ENCODE measurements around the gene SLC38A8. TPM values are rescaled to one million over a fixed set of nuclear protein-coding genes. Genes with fewer than 3 reads are reported as not detected.

Gene SLC38A8
- total RNA-seq, 4 donors from 2014 or later = not detected

DNA sequence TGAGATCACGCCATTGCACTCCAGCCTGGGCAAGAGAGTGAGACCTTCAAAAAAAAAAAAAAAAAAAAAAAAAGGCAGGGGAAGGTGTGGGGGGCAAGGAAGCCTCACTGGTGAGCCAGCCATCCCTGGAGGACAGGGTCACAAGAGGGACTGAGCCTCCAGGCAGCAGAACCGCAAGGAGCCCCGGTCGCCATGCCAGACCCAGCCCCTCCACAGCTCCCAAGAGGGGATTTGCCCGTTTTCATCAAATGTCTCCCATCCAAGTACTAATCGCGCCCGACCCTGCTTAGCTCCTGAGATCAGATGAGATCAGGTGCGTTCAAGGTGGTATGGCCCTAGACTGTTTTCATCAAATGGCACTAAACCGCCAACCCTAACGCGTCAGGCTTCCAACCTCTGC is 2.9 kb downstream of the SLC38A8 start:
- TF ChIP-seq, protein P1, sequence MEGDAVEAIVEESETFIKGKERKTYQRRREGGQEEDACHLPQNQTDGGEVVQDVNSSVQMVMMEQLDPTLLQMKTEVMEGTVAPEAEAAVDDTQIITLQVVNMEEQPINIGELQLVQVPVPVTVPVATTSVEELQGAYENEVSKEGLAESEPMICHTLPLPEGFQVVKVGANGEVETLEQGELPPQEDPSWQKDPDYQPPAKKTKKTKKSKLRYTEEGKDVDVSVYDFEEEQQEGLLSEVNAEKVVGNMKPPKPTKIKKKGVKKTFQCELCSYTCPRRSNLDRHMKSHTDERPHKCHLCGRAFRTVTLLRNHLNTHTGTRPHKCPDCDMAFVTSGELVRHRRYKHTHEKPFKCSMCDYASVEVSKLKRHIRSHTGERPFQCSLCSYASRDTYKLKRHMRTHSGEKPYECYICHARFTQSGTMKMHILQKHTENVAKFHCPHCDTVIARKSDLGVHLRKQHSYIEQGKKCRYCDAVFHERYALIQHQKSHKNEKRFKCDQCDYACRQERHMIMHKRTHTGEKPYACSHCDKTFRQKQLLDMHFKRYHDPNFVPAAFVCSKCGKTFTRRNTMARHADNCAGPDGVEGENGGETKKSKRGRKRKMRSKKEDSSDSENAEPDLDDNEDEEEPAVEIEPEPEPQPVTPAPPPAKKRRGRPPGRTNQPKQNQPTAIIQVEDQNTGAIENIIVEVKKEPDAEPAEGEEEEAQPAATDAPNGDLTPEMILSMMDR (IDR thresholded peaks at IDR 0.05) = no peak
- no peak for TF ChIP-seq EP300 (IDR thresholded peaks at IDR 0.05)
- Histone ChIP-seq H3K4me1 (peaks cover 9% of the 10 kb centered on the region), H3K27ac (no peak overlapping the region), H3K4me3 (no peak overlapping the region), H3K9me3 (peaks cover 5% of the 10 kb centered on the region), H3K36me3 (no peaks in the 10 kb centered on the region), H3K27me3 (peaks cover 35% of the 10 kb centered on the region)
- WGBS = 87% methylated on average over 12 of the region's 12 CpGs
- DNase-seq (ENCODE audit: low spot score in 2 of 2) = no peak

DNA sequence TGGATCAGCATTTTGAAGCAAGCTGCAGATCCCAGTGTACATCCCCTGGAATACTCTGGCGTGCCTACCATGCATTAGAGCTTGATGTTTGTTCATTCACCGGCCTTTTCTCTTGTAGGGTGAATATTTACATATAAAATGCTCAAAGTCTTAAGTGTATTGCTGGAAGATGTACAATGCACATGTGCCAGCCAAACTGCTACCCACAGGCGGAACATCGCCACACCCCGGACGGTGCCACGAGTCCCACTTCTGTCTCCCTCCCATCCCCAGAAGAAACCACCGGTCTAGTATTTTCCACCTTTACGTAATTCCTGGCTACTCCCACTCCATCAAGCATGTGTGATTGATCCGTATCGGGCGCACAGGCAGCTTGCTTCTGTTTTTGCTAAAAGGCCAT is 4.1 kb downstream of the SLC38A8 start:
- Histone ChIP-seq H3K9me3 (peaks cover 5% of the 10 kb centered on the region), H3K4me1 (peaks cover 7% of the 10 kb centered on the region), H3K27me3 (peaks cover 28% of the 10 kb centered on the region), H3K36me3 (no peaks in the 10 kb centered on the region), H3K27ac (no peak overlapping the region), H3K4me3 (no peak overlapping the region)
- TF ChIP-seq POLR2A (IDR thresholded peaks at IDR 0.05) = no peak
- TF ChIP-seq, protein P1 (IDR thresholded peaks at IDR 0.05) = no peak
- TF ChIP-seq POLR2AphosphoS5 (IDR thresholded peaks at IDR 0.05) = no peak
- TF ChIP-seq EP300 (IDR thresholded peaks at IDR 0.05) = no peak
- no peak for DNase-seq (ENCODE audit: low spot score in 2 of 2)
- WGBS = 77% methylated on average over 12 of the region's 12 CpGs

DNA sequence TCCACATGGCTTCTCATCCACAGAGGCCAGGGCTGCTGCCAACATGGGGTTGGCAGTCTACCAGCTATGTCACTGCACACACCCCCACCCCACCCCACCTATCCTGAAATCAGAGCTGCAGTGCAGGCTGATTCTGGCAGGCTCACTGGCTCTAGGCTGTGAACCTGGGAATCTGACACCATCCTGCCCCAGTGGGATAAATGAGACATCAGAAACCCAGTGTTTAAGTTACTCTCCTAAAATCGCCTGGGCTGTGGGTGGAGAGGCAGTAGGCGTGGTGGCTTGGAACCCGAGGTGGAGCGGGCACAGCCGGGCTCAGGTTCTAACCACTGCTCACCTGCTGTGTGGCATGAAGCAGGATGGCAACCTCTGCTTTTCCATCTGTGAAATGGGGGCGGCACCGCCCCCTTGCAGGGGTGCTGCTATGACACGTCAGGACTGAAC is 5.6 kb downstream of the SLC38A8 start:
- H3K27ac ChIP-seq = no peak overlapping the region
- no peak for DNase-seq (ENCODE audit: low spot score in 2 of 2)
- 48% methylated on average over 8 of the region's 8 CpGs for WGBS
- H3K36me3 ChIP-seq = no peaks in the 10 kb centered on the region
- no peak overlapping the region for H3K4me3 ChIP-seq
- H3K9me3 ChIP-seq = peaks cover 5% of the 10 kb centered on the region
- no peaks in the 10 kb centered on the region for H3K4me1 ChIP-seq
- peaks cover 18% of the 10 kb centered on the region for H3K27me3 ChIP-seq
- TF ChIP-seq POLR2A (IDR thresholded peaks at IDR 0.05) (no peak), POLR2AphosphoS5 (IDR thresholded peaks at IDR 0.05) (no peak)
- TF ChIP-seq, protein P1 (IDR thresholded peaks at IDR 0.05) = no peak

DNA sequence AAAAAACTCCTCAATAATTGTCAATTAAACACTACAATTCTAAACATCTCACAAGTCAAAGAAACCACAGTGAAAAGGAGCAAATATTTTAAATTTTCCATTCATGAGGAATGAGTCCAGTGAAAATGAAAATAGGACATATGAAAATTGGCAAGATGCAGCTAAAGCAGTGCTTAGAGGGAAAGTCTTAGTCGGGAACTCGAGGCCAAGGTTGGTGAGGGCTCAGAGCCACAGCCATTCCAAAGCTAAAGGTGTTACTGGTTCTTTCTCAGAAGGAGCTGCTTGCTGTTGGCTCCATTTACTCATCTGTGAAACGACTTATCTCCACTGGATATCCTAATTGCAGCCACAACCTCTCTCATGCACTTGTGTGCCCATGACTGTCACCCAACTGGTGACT is 6.5 kb downstream of the SLC38A8 start:
- TF ChIP-seq POLR2AphosphoS5 (IDR thresholded peaks at IDR 0.05) (no peak), POLR2A (IDR thresholded peaks at IDR 0.05) (no peak), EP300 (IDR thresholded peaks at IDR 0.05) (no peak)
- TF ChIP-seq, protein P1 (IDR thresholded peaks at IDR 0.05) = no peak
- DNase-seq (ENCODE audit: low spot score in 2 of 2) = no peak
- Histone ChIP-seq H3K4me3 (no peak overlapping the region), H3K9me3 (peaks cover 5% of the 10 kb centered on the region), H3K36me3 (no peaks in the 10 kb centered on the region), H3K4me1 (no peaks in the 10 kb centered on the region), H3K27me3 (peaks cover 10% of the 10 kb centered on the region), H3K27ac (no peak overlapping the region)
- WGBS = 84% methylated on average over 3 of the region's 3 CpGs

DNA sequence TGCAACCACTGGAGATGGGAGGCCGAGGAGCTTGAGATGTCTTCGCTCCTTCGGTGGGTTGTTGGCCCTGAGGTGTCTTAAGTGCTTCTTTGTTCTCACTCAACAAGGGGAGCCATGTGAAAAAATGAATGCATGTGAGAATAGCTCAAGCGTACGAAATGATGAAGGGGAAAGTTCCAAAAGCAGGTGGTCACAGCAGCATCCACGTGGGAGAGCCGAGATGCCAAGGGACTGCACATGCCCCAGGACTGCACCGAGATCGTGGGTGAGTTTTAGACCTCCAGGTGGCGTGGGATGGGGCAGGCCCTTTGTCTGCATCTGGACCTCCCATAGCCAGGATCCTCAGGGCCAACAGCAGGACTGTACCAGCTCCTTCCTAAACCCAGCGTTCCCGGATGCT is 8.1 kb downstream of the SLC38A8 start:
- DNase-seq (ENCODE audit: low spot score in 2 of 2) = no peak
- H3K36me3 ChIP-seq = no peaks in the 10 kb centered on the region
- H3K4me1 ChIP-seq = no peaks in the 10 kb centered on the region
- H3K27me3 ChIP-seq = peaks cover 10% of the 10 kb centered on the region
- WGBS = 90% methylated on average over 12 of the region's 12 CpGs
- TF ChIP-seq POLR2AphosphoS5 (IDR thresholded peaks at IDR 0.05) = no peak
- TF ChIP-seq, protein P1 (IDR thresholded peaks at IDR 0.05) = no peak
- no peak for TF ChIP-seq EP300 (IDR thresholded peaks at IDR 0.05)
- TF ChIP-seq POLR2A (IDR thresholded peaks at IDR 0.05) = no peak
- H3K4me3 ChIP-seq = no peak overlapping the region
- H3K9me3 ChIP-seq = peaks cover 5% of the 10 kb centered on the region
- H3K27ac ChIP-seq = no peak overlapping the region

All from suprapubic skin (tissue), 4 donors.